Neural cell (in vitro differentiated cells): Measurements from ENCODE around the gene ATF2. TPM values are rescaled to one million over a fixed set of nuclear protein-coding genes. Genes with fewer than 3 reads are reported as not detected.

Experiments used
- H2AFZ ChIP-seq: fragments of 200-600, 300-800 bp; sonication (generic), shearing (Covaris generic); 2 replicates; pipeline ENCODE4 v1.6.0; 2014; ENCODE audit warnings: low read depth, mild to moderate bottlenecking, antibody characterized with exemption, low read length, moderate library complexity
- H3F3A ChIP-seq: fragments of 200-600 bp; shearing (Covaris generic); 2 replicates; pipeline ENCODE4 v1.6.1; 2016; ENCODE audit warnings: mild to moderate bottlenecking, moderate library complexity, mixed read lengths, antibody characterized with exemption, low read length; ENCODE audit not compliant: insufficient read depth, poor library complexity, severe bottlenecking
- H3K27ac ChIP-seq: fragments of 200-600, 300-800 bp; sonication (generic), shearing (Covaris generic); 2 replicates; pipeline ENCODE4 v1.5.1; 2014; ENCODE audit warnings: mild to moderate bottlenecking, low read length, moderate library complexity
- H3K27me3 ChIP-seq: fragments of 300-800, 200-600 bp; sonication (generic), shearing (Covaris generic); 2 replicates; pipeline ENCODE4 v1.6.0; 2014; ENCODE audit warnings: mild to moderate bottlenecking, low read depth, low read length, moderate library complexity; ENCODE audit not compliant: insufficient read depth
- H3K36me3 ChIP-seq: fragments of 300-800, 200-600 bp; sonication (generic), shearing (Covaris generic); 2 replicates; pipeline ENCODE4 v1.5.1; 2014; ENCODE audit warnings: mild to moderate bottlenecking, antibody characterized with exemption, low read length, moderate library complexity; ENCODE audit not compliant: insufficient read depth
- H3K4me2 ChIP-seq: fragments of 300-800, 200-600 bp; sonication (generic), shearing (Covaris generic); 2 replicates; pipeline ENCODE4 v1.6.0; 2014; ENCODE audit warnings: mild to moderate bottlenecking, low read length
- H3K4me3 ChIP-seq: fragments of 300-800, 200-600 bp; sonication (generic), shearing (Covaris generic); 2 replicates; pipeline ENCODE4 v1.5.1; 2014; ENCODE audit warnings: mild to moderate bottlenecking, low read length, moderate library complexity
- H3K79me2 ChIP-seq: fragments of 200-600 bp; shearing (Covaris generic); replicated peaks from 2 replicates; pipeline ENCODE4 v1.6.0; 2014; ENCODE audit warnings: mild to moderate bottlenecking, low read length, moderate library complexity; ENCODE audit not compliant: insufficient read depth
- H3K9ac ChIP-seq: fragments of 300-800, 200-600 bp; sonication (generic), shearing (Covaris generic); 2 replicates; pipeline ENCODE4 v1.6.1; 2016; ENCODE audit warnings: mild to moderate bottlenecking, low read length, mixed read lengths
- H3K9me2 ChIP-seq: fragments of 200-600 bp; shearing (Covaris generic); 2 replicates; pipeline ENCODE4 v1.6.1; 2016; ENCODE audit warnings: mild to moderate bottlenecking, low read length, mixed read lengths; ENCODE audit not compliant: insufficient read depth
- H3K9me3 ChIP-seq: fragments of 200-600, 300-800 bp; sonication (generic), shearing (Covaris generic); 2 replicates; pipeline ENCODE4 v1.6.1; 2016; ENCODE audit warnings: mild to moderate bottlenecking, mixed run types, low read length, moderate library complexity, mixed read lengths
- H4K20me1 ChIP-seq: fragments of 200-600 bp; shearing (Covaris generic); 2 replicates; pipeline ENCODE4 v1.6.1; 2016; ENCODE audit warnings: mild to moderate bottlenecking, mixed run types; ENCODE audit not compliant: insufficient read depth
- CTCF ChIP-seq: fragments of 450-650 bp; IDR thresholded peaks from 2 replicates; pipeline ENCODE4 v1.5.1; 2014; ENCODE audit warnings: antibody characterized with exemption, mild to moderate bottlenecking, moderate library complexity; ENCODE audit not compliant: poor library complexity, severe bottlenecking
- EP300 ChIP-seq: fragments of 450-650 bp; conservative IDR thresholded peaks from 2 replicates; pipeline ENCODE4 v1.6.1; 2014; ENCODE audit warnings: antibody characterized with exemption, mild to moderate bottlenecking, moderate library complexity; ENCODE audit not compliant: poor library complexity, severe bottlenecking
- EZH2 ChIP-seq: fragments of 200-600, 300-800 bp; shearing (Covaris generic), sonication (generic); IDR thresholded peaks from 2 replicates; pipeline ENCODE4 v1.6.1; 2014; ENCODE audit warnings: antibody characterized with exemption, low read length, borderline replicate concordance, mild to moderate bottlenecking; ENCODE audit not compliant: insufficient read depth, poor library complexity, severe bottlenecking
- MXI1 ChIP-seq: fragments of 450-650 bp; conservative IDR thresholded peaks from 2 replicates; pipeline ENCODE4 v1.6.1; 2014; ENCODE audit warnings: antibody characterized with exemption, mild to moderate bottlenecking; ENCODE audit not compliant: poor library complexity, severe bottlenecking
- POLR2AphosphoS5 ChIP-seq: IDR thresholded peaks from 2 replicates; pipeline ENCODE4 v1.6.1; 2012
- RAD21 ChIP-seq: fragments of 450-650 bp; conservative IDR thresholded peaks from 2 replicates; pipeline ENCODE4 v1.6.1; 2014; ENCODE audit warnings: antibody characterized with exemption, mild to moderate bottlenecking, moderate library complexity
- REST ChIP-seq: IDR thresholded peaks from 2 replicates; pipeline ENCODE4 v1.6.1; 2012; ENCODE audit warnings: borderline replicate concordance
- SMC3 ChIP-seq: fragments of 450-650 bp; conservative IDR thresholded peaks from 2 replicates; pipeline ENCODE4 v1.6.1; 2014; ENCODE audit warnings: antibody characterized with exemption, mild to moderate bottlenecking, moderate library complexity; ENCODE audit not compliant: poor library complexity
- TAF1 ChIP-seq: IDR thresholded peaks from 2 replicates; pipeline ENCODE4 v1.6.1; 2012; ENCODE audit warnings: low read depth
- polyA plus RNA-seq: library from polyadenylated mRNA; depleted of rRNA; stranded (reverse); fragments of >200 nt; gene quantifications from 2 replicates; pipeline ENCODE4 v1.2.3, GENCODE V29; 2014

Gene ATF2
- polyA plus RNA-seq, 1 donor from 2014 or later: 93.4 TPM

- peaks cover 34% of the 10 kb centered on the region for H3K79me2 ChIP-seq
- H3K36me3 ChIP-seq: no peaks in the 10 kb centered on the region
- H3K27me3 ChIP-seq: no peaks in the 10 kb centered on the region
- H3K9me3 ChIP-seq: no peaks in the 10 kb centered on the region
- H3K4me2 ChIP-seq: peak overlapping the region; percentile 88
- peaks cover 6% of the 10 kb centered on the region for H4K20me1 ChIP-seq
- H3K4me3 ChIP-seq: peak overlapping the region; percentile 88
- H3K9ac ChIP-seq: peak overlapping the region; percentile 70
- H3K27ac ChIP-seq: no peak overlapping the region
- H2AFZ ChIP-seq: no peak overlapping the region
- no peaks in the 10 kb centered on the region for H3K9me2 ChIP-seq
- TF ChIP-seq MXI1 (no peak), EP300 (no peak), TAF1 (no peak), RAD21 (no peak), REST (no peak), CTCF (no peak), EZH2 (no peak), POLR2AphosphoS5 (no peak), SMC3 (no peak)
- no peaks in the 10 kb centered on the region for H3F3A ChIP-seq
Measured at GRCh38 chr2:175169191-175169590, 1.2 kb upstream of the ATF2 start.

GRCh38 chr2:175168564-175168945 is 552 bp upstream of the ATF2 start:
- H3K79me2 ChIP-seq: peaks cover 39% of the 10 kb centered on the region
- H3K27me3 ChIP-seq: no peaks in the 10 kb centered on the region
- TF ChIP-seq POLR2AphosphoS5: peak; percentile 39
- TF ChIP-seq RAD21: peak; percentile 8
- TF ChIP-seq TAF1: peak; percentile 26
- TF ChIP-seq CTCF: no peak
- peak overlapping the region; percentile 37 for H2AFZ ChIP-seq
- H3K4me2 ChIP-seq: peak overlapping the region; percentile 88
- peaks cover 6% of the 10 kb centered on the region for H4K20me1 ChIP-seq
- peak overlapping the region; percentile 54 for H3K27ac ChIP-seq
- H3F3A ChIP-seq: no peaks in the 10 kb centered on the region
- H3K4me3 ChIP-seq: peak overlapping the region; percentile 88
- H3K9ac ChIP-seq: peak overlapping the region; percentile 70
- no peaks in the 10 kb centered on the region for H3K9me2 ChIP-seq
- no peaks in the 10 kb centered on the region for H3K9me3 ChIP-seq
- no peaks in the 10 kb centered on the region for H3K36me3 ChIP-seq
